Left hindlimb (tissue), 1 donor: ENCODE measurements around the gene MAN1B1.

Experiments
- DNase-seq: peaks from one replicate; pipeline ENCODE4 v3.0.0-alpha.2; 2018

MAN1B1 gene

DNA sequence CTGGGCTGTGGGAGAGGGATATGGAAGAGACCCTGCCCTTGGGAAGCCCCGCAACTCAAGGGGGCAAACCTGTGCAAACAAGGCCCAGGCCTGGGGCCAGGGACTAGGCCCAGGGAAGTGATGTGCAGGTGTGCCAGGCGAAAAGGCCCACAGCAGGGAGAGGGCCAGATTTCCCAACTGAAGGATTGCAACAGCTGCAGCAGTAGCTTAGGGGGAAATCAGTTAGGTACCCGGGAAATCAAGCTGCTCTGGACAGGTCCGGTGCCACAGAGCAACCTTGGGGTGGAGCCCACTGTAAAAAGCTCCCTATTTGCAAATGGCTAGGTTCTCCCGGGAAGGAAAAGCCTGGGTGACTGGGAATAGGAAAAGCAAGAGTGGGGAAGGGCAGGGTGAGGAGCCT lies 62.6 kb downstream of the MAN1B1 start:
- DNase-seq, result no peak

DNA sequence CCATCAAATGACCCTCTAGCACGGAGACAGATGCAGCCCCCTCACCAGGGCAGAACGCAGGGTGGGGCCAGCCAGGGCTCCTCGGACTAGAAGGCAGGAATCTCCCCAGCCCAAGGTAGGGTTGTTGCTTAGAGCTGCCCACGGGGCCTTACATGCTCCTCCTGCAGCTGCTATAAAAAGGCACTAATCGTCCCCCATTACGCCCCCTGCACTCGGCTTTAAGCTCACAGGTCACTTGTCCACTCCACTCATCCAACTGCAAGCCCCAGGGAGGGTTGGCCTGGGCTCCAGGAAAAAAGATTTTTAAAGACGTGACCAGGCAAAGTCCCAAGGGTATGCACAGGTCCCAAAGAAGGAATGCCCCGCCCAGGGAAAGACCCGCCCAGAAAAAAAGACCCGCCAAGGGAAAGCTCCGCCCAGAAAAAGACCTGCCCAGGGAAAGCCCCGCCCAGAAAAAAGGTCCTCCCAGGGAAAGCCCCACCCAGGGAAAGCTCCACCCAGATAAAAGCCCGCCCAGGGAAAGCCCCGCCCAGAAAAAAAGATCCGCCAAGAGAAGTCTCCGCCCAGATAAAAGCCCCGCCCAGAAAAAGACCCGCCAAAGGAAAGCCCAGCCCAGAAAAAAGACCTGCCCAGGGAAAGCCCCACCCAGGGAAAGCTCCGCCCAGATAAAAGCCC lies 63.3 kb downstream of the MAN1B1 start:
- no peak for DNase-seq

DNA sequence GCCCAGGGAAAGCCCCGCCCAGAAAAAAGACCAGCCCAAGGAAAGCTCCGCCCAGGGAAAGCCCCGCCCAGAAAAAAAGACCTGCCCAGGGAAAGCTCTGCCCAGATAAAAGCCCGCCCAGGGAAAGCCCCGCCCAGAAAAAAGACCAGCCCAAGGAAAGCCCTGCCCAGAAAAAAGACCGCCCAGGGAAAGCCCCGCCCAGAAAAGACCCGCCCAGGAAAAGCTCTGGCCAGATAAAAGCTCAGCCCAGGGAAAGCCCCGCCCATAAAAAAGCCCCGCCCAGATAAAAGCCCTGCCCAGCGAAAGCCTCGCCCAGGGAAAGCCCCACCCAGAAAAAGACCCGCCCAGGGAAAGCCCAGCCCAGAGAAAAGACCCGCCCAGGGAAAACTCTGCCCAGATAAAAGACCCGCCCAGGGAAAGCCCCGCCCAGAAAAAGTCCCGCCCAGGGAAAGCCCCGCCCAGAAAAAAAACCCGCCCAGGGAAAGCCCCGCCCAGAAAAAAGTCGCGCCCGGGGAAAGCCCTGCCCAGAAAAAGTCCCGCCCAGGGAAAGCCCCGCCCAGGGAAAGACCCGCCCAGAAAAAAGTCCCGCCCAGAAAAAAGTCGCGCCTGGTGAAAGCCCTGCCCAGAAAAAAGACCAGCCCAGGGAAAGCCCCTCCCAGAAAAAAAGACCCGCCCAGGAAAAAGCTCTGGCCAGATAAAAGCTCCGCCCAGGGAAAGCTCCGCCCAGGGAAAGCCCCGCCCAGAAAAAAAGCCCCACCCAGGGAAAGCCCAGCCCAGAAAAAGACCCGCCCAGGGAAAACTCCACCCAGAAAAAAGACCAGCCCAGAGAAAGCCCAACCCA lies 64.1 kb downstream of the MAN1B1 start:
- DNase-seq, result no peak

DNA sequence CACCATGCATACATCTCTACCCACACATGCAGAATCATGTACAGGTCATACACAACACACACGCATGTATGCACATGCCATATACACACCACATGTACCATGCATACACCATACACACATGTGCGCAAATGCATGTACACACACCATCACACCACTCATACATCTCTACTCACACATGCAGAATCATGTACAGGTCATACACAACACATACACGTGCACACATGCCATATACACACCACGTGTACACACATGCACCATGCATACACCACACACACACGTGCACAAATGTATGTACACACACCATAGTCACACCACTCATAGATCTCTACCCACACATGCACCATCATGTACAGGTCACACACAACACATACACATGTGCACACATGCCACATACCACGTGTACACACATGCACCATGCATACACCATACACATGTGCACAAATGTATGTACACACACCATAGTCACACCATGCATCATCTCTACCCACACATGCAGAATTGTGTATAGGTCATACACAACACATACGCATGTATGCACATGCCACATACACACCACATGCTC lies 66.1 kb downstream of the MAN1B1 start:
- DNase-seq, result no peak

DNA sequence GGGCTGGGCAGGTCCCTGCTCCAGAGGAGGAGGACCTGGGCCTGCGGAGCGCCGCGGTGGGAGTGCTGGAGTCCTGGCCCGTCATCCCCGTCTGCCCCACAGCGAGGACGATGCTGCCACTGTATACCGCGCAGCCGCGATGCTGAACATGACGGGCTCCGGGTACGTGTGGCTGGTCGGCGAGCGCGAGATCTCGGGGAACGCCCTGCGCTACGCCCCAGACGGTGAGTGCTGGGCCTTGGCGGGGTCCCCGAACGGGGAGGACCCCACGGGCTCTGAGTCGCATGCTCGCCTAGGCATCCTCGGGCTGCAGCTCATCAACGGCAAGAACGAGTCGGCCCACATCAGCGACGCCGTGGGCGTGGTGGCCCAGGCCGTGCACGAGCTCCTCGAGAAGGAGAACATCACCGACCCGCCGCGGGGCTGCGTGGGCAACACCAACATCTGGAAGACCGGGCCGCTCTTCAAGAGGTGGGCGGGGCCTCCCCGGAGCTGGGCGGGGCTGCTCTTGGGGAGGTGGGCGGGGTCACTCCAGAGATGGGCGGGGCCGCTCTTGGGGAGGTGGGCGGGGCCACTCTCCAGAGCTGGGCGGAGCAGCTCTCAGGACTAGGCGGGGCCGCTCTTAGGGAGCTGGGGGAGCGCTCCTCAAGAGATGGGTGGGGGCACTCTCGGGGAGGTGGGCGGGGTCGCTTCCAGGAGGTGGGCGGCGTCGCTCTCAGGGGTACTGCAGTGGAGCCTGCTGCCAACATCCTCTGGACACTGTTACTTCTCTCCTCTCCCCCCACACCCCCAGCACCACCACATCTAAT lies 70.0 kb downstream of the MAN1B1 start:
- DNase-seq, result no peak

DNA sequence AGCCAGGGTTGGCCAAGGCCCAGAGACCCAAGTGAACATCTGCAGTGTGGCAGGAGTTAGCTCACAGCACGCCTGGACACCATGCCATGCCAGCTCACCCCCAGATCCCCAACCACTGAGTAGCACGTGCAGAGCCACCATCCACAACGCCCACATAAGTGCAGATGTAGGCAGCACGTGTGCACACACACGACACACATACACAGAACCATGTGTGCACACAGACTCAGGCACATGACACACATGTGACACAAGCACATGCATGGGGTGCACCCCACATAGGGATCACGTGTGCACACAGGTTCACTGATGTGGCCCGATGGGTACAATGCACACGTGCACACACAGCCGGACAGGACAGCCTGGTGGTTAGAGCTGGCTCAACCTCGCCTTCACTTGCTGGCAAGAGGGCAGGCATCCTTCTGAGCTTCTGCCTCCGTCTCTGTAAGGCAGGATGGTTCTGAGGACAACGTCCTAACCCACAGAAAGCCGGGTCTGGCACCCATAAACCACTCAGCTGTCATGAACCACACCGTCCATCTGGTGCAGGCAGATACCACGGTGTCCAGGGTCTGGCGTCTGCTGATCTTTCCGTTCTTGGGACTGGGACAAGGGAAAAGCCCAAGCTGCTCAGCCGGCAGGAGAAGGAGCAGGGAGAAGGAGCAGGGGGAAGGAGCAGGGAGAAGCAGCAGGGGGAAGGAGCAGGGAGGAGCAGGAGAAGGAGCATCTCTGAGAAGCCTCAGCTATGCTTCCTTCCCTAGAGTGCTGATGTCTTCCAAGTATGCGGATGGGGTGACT lies 71.0 kb downstream of the MAN1B1 start:
- no peak for DNase-seq

DNA sequence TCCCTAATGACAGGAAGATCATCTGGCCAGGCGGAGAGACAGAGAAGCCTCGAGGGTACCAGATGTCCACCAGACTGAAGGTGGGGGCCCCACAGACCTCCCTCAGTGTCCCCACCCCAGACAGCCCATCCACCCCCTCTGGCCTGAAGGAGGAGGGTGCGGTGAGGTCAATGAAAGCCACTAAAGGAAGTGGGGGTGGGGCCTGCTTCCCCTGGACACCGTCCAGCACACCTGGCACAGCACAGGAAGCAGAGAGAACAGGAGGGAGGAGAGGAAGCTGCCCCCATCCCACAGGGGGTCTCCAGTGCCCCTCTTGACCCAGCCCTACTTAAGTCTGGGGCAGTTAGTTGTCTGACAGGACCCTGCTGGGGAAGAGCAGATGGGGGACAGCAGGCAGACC lies 71.8 kb downstream of the MAN1B1 start:
- no peak for DNase-seq
